Right lobe of liver (tissue), 4 donors: ENCODE measurements around the gene STAT1.

ENCODE experiments used
- CTCF ChIP-seq, 4 donors: fragments of 200-600 bp in 3 of 4; fragments of 450-650 bp in 1 of 4; IDR thresholded peaks; one replicate each; pipeline versions ENCODE4 v1.5.1 to v1.8.0; 2016 to 2022; ENCODE audit warnings: antibody characterized with exemption in 4 of 4, mild to moderate bottlenecking in 2 of 4
- POLR2A ChIP-seq: fragments of 450-650 bp; IDR thresholded peaks from one replicate; pipeline ENCODE4 v1.6.1; 2017; ENCODE audit warnings: antibody characterized with exemption, mild to moderate bottlenecking
- donor health status: DM: no; HTN: no; CAD: no.
- donor health status: DM: no; HTN: no; CAD: no.
- donor health status: DM: no; HTN: yes; CAD: no.

GRCh38 chr2:190943706-190944105, 70.3 kb downstream of the STAT1 start:
- TF ChIP-seq CTCF (IDR thresholded peaks at IDR 0.05) = no peak
- no peak for TF ChIP-seq POLR2A
